Neural crest cell (in vitro differentiated cells): ENCODE measurements around the gene SEL1L3. TPM values are rescaled to one million over a fixed set of nuclear protein-coding genes. Genes with fewer than 3 reads are reported as not detected.

Experiments
- DNase-seq: peaks from one replicate; pipeline ENCODE4 v3.0.0; 2021; ENCODE audit warnings: low read depth, mixed read lengths, low spot score
- H3K27ac Mint-ChIP-seq: one replicate; pipeline ENCODE4 v1.8.0; 2021; ENCODE audit warnings: mild to moderate bottlenecking, mixed read lengths; ENCODE audit not compliant: unreplicated experiment
- H3K27me3 Mint-ChIP-seq: 2 replicates; pipeline ENCODE4 v1.8.0; 2021; ENCODE audit warnings: low read depth, mild to moderate bottlenecking, mixed read lengths
- H3K36me3 Mint-ChIP-seq: 2 replicates; pipeline ENCODE4 v1.8.0; 2021; ENCODE audit warnings: low read depth, mild to moderate bottlenecking, mixed read lengths
- H3K4me1 Mint-ChIP-seq: 2 replicates; pipeline ENCODE4 v1.8.0; 2021; ENCODE audit warnings: mixed read lengths
- H3K4me3 Mint-ChIP-seq: one replicate; pipeline ENCODE4 v1.8.0; 2021; ENCODE audit warnings: mild to moderate bottlenecking, mixed read lengths
- H3K9me3 Mint-ChIP-seq: 2 replicates; pipeline ENCODE4 v1.8.0; 2021; ENCODE audit warnings: mixed read lengths
- CTCF ChIP-seq: fragments of 200-600 bp; sonication (generic); conservative IDR thresholded peaks from 2 replicates; pipeline ENCODE4 v1.5.0; 2021; ENCODE audit warnings: antibody characterized with exemption, mild to moderate bottlenecking
- total RNA-seq: library from RNA; stranded (reverse); gene quantifications from 2 replicates; pipeline ENCODE4 v1.2.1, GENCODE V29; 2021

The SEL1L3 gene
- total RNA-seq, 1 donor from 2014 or later, result 3.4 TPM

- H3K4me3 Mint-ChIP-seq, result no peak overlapping the region
- no peak for TF ChIP-seq CTCF
- no peaks in the 10 kb centered on the region for H3K27me3 Mint-ChIP-seq
- DNase-seq, result no peak
- peaks cover 2% of the 10 kb centered on the region for H3K9me3 Mint-ChIP-seq
- H3K4me1 Mint-ChIP-seq, result peaks cover 3% of the 10 kb centered on the region
- H3K36me3 Mint-ChIP-seq, result peaks cover 2% of the 10 kb centered on the region
- no peak overlapping the region for H3K27ac Mint-ChIP-seq
Measured at GRCh38 chr4:25725870-25726269, 136.9 kb downstream of the SEL1L3 start.

GRCh38 chr4:25723409-25723808, 139.4 kb downstream of the SEL1L3 start:
- no peak for TF ChIP-seq CTCF
- no peak for DNase-seq
- Mint-ChIP-seq H3K27me3 (no peaks in the 10 kb centered on the region), H3K4me1 (no peaks in the 10 kb centered on the region), H3K36me3 (peaks cover 2% of the 10 kb centered on the region), H3K27ac (no peak overlapping the region), H3K9me3 (peaks cover 2% of the 10 kb centered on the region), H3K4me3 (no peak overlapping the region)

- Mint-ChIP-seq H3K27me3 (no peaks in the 10 kb centered on the region), H3K4me3 (no peak overlapping the region)
Measured at GRCh38 chr4:25722964-25723363, 139.8 kb downstream of the SEL1L3 start.

GRCh38 chr4:25713812-25714211, 149.0 kb downstream of the SEL1L3 start:
- DNase-seq, result no peak
- Mint-ChIP-seq H3K36me3 (peaks cover 3% of the 10 kb centered on the region), H3K4me1 (no peaks in the 10 kb centered on the region), H3K4me3 (no peak overlapping the region), H3K27ac (no peak overlapping the region), H3K27me3 (no peaks in the 10 kb centered on the region), H3K9me3 (peaks cover 2% of the 10 kb centered on the region)
- no peak for TF ChIP-seq CTCF

More at GRCh38 chr4:25722964-25723363, 139.8 kb downstream of the SEL1L3 start:
- H3K27ac Mint-ChIP-seq, result no peak overlapping the region
- peaks cover 2% of the 10 kb centered on the region for H3K36me3 Mint-ChIP-seq
- no peaks in the 10 kb centered on the region for H3K4me1 Mint-ChIP-seq
- no peak for DNase-seq
- TF ChIP-seq CTCF, result no peak
- peaks cover 2% of the 10 kb centered on the region for H3K9me3 Mint-ChIP-seq

GRCh38 chr4:25712611-25713010, 150.2 kb downstream of the SEL1L3 start:
- DNase-seq, result no peak
- TF ChIP-seq CTCF, result no peak
- no peak overlapping the region for H3K27ac Mint-ChIP-seq
- H3K27me3 Mint-ChIP-seq, result no peaks in the 10 kb centered on the region
- peaks cover 5% of the 10 kb centered on the region for H3K36me3 Mint-ChIP-seq
- no peaks in the 10 kb centered on the region for H3K4me1 Mint-ChIP-seq
- H3K9me3 Mint-ChIP-seq, result peaks cover 2% of the 10 kb centered on the region
- no peak overlapping the region for H3K4me3 Mint-ChIP-seq

- Mint-ChIP-seq H3K27ac (no peak overlapping the region), H3K4me1 (no peaks in the 10 kb centered on the region), H3K4me3 (no peak overlapping the region), H3K9me3 (peaks cover 2% of the 10 kb centered on the region), H3K36me3 (peaks cover 5% of the 10 kb centered on the region), H3K27me3 (no peaks in the 10 kb centered on the region)
- no peak for DNase-seq
- no peak for TF ChIP-seq CTCF
Measured at GRCh38 chr4:25710637-25711036, 152.2 kb downstream of the SEL1L3 start.
